HG02798 (cell line): ENCODE measurements around the gene CBS.
"Not testable (repeated sequence)": the region's sequence is repeated elsewhere in the genome, so short reads cannot be mapped to it uniquely, and the experiment has no call there.

Experiments
- ATAC-seq: cut with Tn5 transposase; IDR thresholded peaks from one replicate; pipeline ENCODE4 v1.9.1; 2021; ENCODE audit warnings: mild to moderate bottlenecking; ENCODE audit not compliant: unreplicated experiment, poor library complexity

Gene CBS

DNA sequence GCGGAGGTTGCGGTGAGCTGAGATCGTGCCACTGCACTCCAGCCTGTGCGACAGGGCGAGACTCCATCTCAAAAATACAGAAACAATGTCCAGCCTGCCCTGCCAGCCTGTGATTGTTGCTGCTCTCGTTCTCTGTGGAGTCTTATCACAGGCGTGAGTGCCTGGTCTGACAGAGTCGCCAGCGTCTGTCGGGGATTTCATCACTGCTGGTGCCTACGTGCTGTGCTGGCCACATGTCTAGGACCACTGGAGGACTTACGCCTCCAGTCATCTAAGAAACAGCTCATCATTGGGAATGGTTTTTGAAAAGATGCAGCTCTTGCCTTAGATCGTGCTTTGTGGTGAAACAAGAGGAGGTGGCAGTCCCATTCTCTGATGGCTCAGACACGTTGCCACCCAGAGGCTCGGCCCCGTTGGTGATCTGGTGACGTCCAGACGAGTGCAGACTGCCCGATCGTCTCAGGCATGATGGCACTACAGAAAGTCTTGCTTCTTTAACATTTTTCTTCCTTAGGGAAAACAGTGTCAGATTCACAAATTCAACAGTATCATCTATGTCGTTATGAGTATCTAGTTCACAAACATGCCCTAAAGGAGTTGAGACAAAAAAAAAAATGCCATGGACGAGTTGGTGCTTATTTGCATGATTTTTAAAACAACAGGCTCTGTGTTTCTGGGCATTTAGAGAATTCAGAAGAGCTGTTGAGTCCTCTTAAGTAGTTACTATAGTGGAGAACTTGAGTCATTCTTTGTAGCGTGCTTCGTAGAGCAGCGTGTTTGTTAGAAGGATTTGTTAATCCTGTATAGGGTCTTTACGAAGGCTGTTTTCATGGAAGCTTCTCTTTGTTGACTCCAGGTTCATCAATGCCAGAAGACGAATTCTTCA lies 47.5 kb downstream of the CBS start:
- ATAC-seq, result no peak

DNA sequence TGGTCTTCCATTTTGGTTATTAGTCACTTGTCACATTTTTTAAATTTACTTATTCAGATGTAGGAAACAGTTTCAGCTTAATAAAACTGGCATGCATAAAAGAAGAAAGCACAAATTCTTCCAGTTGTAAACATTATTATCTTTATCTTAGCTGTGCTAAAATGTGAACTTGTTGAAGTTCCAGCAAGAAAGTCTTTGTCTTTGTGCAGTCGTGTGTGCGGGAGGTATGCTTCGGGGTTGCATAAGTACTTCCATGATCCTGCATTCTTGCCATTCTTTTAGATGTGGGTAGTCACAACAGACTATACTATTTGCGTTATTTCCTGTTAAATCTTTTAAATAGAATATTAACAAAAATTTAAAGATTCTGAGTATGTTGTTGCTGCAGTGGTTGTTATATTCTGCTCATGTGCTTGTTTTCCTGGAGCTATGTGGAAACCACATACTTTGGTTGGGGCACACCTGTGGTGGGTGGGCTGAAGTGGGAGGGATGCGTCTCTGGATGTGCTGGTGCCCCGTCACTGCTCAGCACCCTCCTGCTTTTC lies 49.9 kb downstream of the CBS start:
- no peak for ATAC-seq

DNA sequence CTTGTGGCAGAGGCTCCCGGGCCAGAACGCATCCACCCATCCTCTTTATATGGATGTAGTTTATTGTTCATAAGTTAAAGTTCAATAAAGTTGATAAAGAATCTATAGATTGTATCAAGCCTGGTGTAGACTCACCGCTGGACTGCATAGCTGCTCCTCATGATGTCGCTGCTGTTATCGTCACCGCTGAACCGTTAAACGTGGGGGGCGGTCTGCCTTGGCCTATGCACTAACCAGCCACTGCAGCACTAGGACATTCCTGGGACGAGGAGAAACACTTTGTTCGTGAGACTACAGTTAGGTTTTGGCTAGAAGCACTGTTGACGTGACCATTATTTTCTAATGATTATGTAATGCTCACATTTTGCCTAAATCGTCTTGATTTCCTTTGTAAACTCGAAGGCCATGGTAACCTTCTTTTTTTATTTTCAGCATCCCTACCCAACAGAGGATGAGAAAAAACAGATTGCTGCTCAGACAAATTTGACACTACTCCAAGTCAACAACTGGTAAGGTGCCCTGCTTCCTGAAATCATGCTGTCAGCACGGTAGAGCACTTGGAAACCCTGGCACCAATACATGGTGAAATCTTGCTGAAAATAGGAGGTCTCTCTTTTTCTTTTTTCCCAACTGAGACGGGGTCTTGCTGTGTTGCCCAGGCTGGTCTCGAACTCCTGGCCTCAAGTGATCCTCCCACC lies 51.0 kb downstream of the CBS start:
- ATAC-seq, result no peak

DNA sequence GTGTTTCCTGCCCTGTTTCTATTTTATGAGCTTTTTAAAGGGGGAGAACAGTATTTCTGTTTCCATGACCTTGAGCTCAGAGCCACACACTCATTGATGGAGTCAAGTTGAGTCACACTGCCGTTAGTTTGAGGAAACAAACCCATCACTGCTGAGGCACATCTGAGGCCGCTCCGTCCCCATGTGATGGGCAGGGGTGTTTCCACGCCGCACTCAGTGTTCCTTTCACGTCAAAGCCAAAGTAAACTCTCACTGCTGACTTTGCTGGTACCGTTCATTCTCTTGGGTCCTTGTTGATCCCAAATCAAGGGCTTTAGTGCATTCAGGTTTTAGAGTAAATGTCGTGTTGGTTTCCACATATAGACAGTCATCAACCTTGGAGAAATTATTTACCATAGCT lies 52.5 kb downstream of the CBS start:
- ATAC-seq, result no peak

DNA sequence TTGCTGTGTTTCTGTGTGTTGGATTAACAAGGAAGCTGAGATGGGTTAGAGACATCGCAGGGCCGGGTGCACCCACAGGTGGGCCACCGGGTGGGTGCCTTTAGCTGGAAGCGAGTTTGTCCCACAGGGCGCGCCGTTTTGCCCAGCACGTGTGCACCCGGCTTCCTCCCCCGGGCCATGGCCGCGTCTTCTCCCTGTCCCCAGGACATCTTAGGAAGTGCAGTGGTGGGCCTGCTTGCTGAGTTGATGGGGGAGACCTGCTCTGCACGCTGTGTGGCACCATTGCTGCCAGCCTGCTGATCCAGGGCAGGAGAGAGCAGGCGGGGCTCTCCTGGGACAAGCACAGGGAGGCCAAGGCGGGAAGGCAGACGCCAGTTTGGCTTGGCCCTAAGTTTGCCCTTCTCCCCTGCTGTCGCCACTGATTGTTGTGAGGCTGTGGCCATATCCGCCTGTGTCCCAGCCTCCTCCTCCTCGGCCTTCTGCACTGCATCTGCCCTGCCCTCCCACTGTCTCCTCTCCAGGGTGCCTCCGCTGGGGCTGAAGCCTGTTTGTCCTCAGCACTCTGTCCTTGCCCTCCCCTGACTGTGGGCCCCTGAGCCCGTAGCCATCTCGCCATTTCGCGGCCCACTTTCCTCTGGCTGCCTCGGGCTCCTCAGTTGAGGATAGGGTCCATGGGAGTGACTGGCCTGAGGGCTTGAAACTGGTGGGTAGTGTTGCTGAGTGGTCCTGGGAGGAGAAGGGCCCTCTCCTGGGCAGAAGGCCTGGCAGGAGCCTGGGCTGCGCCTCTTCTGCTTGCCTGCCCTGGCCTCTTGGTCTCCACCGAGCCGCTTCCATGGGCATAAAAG lies 53.7 kb downstream of the CBS start:
- ATAC-seq, result no peak

DNA sequence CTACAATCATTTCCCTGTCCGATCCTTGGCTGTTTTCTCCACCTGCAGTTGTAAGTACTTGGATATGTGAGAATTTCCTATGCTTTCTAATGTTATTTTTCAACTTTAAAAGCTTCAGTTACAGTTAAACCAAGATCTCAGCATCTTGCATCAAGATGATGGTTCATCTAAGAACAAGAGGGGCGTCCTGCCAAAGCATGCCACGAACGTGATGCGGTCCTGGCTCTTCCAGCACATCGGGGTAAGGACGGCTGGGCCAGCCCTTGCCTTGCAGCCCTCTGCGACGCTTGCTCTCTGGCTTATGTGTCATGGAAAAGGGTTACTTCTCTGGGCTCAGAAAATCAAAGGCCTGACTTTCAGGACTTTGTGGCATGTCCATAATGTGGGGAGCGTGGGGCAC lies 54.4 kb downstream of the CBS start:
- ATAC-seq, result no peak

DNA sequence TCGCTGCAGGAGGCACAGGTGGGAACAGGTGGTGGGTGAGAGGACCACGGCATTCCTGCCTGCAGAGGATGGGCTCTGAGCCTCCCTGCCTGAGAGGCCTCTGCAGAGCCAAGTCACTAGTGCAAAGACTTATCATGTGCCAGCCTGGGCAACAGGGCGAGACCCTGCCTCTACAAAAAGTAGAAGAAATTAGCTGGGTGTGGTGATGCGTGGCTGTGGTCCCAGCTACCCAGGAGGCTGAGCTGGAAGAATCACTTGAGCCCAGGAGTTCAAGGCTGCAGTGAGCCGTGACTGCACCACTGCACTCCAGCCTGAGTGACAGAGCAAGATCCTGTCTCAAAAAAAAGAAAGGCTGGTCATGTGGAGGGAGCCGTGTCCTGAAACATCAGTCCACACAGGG lies 54.9 kb downstream of the CBS start:
- no peak for ATAC-seq

DNA sequence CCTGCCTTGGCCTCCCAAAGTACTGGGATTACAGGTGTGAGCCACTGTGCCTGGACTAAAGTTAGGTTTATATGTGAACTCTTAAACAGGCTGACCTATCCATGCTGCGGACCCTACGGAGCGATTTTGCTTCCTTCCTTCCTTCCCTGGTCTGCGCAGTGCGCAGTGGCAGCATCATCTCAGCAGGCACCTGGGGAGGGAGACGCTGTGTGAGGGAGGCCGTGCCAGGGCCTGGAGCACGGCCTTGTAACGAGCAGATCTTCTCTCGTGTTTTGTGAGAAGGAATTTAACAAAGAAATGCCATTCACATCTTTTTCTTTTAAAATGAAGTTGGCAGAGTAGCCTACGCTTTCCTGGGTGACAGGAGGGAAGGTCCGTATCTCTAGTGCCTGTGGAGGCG lies 55.5 kb downstream of the CBS start:
- no peak for ATAC-seq

DNA sequence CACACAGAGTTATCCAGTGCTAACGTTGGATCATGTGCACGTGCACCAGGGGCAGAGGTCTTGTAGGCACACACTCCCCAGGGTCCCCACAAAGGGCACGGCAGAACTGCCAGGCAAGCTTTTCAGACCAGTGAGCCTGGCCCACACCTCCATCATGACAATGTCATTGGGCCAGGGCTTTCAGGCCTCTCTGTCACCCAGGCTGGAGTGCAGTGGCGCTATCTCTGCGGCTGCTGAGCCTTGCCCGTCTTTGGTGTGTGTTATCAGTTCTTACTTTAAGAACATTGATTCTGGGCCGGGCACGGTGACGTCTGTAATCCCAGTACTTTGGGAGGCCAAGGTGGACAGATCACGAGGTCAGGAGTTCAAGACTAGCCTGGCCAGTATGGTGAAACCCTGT lies 57.1 kb downstream of the CBS start:
- no peak for ATAC-seq

DNA sequence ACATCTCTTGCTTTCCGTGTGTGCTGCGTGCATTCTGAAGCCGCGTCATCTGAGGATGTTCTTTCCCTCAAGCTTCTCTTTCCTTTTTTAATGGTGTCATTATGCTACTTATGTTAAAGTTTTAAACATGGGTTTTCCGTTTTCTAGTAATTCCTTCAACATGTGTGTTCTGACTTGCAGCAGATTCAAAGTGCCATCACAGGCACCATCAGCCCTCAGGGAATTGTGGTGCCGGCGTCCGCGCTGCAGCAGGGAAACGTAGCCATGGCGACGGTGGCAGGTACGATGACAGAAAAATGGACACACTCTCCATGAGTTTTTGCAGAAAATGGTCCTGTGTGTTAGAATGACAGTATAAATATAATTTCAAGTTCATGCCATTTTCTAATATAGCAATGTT lies 58.9 kb downstream of the CBS start:
- no peak for ATAC-seq

DNA sequence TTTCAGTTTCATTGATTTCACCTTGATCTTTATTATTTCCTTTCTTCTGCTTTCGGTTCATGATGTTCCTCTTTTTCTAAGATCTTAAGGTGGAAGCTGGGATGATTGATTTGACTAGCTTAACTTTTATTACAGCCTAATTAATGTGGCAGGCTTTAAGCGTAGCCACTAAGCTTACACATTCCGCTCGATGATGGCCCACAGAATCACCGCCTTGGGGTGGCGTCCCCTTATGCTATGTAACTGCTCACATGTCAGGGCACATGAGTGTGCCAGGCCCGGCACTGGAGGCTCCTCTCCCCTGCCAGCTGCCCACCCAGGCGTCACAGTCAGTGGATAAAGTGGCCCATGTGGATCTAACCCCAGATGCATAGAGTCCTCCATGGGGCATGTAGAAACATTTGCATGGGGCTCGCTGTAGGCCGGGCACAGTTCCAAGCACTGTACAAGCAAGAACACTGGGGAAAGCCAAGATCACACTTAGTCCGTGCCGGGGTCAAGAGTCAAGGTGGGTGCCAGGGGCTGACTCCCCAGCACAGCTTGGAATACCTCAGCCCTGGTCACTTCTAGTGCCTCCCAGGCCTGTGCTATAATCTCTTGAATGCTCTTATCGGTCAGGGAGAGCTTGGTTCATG lies 59.6 kb downstream of the CBS start:
- ATAC-seq, result no peak

DNA sequence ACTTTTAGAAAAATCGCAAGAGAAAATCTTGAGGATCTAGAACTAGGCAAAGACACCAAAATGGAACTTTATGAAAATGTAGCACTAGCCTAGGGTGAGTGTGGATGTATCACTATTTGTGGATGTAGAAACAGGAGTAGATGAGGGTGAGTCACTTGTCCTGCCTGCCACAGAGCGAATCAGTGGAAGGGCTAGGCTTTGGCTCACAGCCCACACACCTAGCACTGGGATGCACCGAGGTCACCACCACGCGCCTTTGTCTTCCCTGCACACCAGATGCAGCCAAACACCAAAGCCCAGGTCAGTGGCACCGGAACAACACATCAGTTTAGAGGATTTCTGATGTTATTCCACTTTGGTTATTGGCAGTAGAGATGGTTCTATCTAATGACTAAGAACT lies 63.0 kb downstream of the CBS start:
- ATAC-seq, result no peak

DNA sequence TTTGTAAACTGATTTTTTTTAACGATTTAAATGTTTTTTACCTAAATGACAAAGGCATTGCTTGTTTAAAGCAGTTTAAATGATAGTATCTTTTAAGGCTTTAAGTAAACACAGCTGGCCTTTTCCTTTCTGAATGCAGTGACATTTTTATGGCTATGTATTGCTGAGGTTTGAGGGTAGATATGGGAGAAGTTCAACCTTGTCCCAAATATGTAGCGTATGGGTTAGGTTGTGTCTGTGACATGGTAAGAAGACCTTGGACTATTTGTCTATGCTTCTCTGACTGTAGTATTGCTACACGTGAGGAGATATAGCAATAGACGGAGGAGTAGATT lies 68.8 kb downstream of the CBS start:
- no peak for ATAC-seq

DNA sequence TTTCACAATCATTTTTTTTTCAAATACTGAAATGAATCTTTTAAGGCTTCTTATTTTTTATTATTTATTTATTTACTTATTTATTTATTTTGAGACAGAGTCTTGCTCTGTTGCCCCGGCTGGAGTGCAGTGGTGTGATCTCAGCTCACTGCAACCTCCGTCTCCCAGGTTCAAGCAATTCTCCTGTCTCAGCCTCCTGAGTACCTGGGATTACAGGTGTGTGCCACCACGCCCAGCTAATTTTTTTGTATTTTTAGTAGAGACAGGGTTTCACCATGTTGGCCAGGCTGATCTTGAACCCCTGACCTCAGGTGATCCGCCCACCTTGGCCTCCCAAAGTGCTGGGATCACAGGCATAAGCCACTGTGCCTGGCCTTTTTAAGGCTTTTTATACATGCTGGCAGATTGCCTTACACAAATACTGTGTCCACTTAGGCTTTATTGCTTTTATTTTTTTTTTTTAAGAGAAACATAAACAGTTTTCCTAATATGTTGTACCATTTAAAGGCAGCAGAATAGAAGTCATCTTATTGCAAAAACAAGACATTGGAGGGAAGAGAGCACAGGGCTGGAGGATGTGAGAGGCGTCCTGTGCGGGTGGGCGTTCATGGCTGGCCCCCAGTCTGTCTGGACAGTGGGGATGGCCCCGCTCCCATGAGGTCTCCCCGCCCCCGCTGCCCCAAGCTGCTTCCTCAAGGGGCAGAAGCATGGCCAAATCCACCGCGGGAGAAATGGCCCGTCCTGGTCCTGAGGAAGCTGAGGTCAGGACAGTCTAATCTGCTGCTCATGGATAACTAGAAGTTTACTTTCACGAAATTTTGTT lies 69.4 kb downstream of the CBS start:
- not testable (repeated sequence) for ATAC-seq

DNA sequence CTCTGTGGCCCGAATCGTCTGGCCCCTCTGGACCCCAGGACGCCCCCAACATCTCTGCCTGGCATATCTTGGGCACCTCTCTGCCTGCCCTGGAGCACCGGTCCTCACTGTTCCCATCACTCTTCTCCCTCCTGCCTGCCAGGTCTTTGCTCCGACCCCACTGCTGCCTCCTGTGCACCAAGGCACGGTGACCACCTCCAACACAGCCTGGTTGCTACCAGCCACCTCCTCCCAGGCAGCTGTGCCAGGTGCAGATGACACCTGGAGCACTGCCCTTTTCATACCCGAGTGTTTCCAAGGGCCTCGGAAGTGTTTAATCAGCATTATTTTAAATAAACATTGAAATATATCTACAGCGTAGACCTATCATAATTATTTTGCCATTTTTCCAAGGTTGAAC lies 70.0 kb downstream of the CBS start:
- no peak for ATAC-seq

DNA sequence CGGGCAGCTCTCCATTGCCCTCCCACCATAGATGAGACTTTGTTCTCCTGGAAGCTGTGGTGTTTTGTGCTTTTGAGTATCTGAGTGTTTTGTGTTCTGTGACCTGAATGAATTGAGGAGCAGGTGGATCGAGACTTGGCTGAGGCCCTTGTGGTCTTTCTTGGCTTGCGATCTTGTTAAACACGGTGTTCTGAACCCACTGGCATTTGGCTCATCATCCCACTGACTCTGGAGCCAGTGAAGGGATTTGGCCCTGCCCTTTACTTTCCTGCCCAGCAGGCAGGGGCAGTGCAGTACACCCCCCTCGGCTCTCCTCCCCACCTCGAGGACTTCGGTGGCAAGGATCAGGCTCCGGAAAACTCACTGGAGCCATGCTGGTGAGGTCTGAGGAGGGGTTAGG lies 70.7 kb downstream of the CBS start:
- no peak for ATAC-seq
